Activated CD4-positive, alpha-beta T cell treated with anti-CD3 and anti-CD28 coated beads for 4 hours (primary cell): Measurements from ENCODE around the gene RFLNA.

Experiments
- DNase-seq, 2 donors: peaks; one replicate each; pipeline ENCODE4 v3.0.0-alpha.2; 2020

Gene RFLNA

DNA sequence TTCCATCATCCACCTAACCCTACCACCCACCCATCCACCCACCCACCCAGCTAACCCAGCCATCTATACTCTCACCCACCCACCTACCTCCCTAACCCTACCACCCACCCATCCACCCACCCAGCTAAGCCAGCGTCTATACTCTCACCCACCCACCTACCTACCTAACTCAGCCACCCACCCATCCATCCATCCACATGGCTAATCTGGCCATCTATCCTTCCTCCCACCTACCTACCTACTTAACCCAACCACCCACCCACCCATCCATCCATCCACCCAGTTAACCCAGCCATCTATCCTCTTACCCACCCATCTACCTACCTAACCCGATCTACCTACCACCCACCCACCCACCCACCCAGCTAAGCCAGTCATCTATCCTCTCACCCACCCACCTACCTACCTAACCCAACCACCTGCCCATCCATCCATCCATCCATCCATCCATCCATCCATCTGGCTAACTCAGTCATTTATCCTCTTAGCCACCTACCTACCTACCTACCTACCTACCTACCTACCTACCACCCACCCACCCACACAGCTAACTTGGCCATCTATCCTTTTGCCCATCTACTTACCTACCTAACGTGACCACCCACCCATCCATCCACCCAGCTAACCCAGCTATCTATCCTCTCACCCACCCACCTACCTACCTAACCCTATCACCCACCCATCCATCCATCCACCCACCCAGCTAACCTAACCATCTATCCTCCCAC lies 44.1 kb downstream of the RFLNA start:
- no peak for DNase-seq

DNA sequence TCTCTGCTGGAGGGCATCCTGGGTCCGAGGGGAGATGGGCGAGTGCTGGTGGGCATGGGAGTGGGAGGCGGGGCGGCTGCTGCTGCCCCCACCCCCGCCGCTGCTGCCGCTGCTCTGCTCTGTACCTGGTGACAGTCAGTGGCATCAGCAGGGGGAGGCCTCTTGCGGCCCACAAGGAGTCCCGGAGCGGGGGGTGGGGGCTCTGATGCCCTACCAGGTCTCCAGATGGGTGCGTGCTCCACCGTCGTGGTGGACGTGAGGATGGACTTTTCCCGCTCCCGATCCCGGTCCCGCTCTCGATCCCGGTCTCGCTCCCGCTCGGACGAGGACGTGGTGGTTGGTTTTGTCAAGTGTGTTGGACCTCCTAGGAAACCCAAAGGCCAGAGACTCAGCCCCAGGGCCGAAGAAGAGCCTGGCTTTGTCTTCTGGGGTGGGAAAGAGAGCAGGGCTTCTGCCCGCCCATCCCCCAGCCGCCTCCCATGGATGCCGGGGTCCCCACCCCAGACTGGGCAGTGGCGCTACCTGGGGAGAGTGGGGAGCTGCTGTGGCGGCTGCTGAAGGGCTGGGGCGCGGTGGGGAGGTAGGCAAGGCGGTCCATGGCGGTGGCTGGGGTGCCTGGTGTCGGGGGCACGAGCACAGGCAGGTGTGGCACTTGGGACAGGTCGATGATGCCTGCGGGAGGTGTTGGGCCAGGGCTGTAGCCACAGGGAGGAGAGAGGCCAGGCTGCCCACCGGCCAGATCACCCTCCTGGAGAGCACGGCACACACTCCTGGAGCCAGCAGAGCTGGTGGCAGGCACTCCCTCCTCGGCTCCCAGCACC lies 45.4 kb downstream of the RFLNA start:
- DNase-seq, result no peak

DNA sequence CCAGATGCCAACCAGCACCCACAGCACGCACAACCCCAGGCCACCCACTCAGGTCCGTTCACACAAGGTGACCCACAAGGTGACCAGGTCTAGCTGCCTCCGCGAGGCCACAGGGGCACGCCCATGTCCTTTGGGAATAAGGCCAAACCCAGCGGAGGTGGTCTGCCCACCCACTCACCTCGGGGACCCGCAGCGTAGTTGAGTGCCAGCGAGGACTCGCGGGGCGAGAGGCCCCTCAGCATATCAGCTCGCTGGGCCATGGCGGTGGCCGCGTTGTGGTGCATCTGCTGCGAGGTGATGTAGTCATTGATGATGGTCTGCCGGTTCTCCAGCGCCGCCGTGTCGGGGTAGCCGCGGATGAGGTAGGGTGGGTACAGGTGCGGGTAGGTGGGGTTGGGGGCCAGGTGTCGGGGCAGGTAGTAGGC lies 46.8 kb downstream of the RFLNA start:
- DNase-seq, result no peak

DNA sequence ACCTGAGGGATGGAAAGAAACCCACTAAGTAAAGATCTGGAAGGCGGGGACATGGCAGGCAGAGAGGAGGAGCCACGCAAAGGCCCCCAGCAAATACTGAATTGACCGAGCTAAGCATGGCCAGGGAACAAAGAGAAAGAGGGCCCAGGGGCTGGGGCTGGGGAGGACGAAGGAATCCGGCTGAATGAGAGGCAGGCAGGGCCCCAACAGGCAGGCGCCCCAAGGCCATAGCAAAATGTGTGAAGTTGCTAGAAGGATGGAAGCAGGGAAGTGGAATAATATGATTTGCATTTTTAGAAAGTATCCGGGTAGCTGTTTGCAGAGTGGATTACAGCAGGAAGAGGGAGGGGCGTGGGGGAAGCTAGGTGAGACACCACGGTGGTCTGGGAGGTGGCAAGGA lies 49.1 kb downstream of the RFLNA start:
- DNase-seq, result no peak

DNA sequence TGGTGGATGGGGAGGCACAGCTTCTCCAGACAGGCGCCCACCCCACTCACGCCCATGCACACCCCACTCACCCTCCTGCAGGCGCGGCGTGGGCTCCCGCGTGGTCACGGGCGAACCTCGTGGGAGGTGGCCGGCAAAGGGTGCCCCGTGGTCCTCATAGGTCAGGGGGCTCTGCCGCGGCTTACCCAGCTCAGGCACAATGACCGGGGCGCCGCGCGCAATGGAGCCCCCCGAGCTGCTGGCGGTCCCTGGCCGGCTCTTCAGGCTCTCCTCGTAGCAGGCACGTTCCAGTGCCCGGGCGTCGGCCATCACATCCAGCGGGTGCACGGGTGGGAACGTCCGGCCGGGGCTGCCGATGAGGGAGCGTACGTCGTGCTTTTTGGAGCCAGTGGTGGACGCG lies 49.6 kb downstream of the RFLNA start:
- no peak for DNase-seq

DNA sequence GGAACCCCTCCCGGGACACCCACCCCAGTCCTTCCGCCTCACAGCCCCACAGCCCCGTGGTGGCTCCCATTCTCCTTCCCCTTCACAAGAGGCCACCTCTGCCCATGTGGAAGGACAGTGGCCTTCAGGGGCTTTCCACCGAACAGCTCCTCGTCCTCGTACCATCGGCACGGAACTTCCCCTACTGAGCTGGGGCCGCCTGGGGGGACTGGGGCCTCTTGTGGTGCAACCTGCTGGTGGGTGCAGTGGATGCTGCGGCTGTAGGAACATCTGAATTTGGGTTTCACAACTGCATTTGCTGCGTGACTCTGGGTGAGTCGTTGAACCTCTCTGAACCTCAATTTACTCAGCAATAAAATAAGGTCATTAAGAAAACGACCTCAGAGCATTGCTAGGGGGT lies 50.9 kb downstream of the RFLNA start:
- DNase-seq, result no peak

DNA sequence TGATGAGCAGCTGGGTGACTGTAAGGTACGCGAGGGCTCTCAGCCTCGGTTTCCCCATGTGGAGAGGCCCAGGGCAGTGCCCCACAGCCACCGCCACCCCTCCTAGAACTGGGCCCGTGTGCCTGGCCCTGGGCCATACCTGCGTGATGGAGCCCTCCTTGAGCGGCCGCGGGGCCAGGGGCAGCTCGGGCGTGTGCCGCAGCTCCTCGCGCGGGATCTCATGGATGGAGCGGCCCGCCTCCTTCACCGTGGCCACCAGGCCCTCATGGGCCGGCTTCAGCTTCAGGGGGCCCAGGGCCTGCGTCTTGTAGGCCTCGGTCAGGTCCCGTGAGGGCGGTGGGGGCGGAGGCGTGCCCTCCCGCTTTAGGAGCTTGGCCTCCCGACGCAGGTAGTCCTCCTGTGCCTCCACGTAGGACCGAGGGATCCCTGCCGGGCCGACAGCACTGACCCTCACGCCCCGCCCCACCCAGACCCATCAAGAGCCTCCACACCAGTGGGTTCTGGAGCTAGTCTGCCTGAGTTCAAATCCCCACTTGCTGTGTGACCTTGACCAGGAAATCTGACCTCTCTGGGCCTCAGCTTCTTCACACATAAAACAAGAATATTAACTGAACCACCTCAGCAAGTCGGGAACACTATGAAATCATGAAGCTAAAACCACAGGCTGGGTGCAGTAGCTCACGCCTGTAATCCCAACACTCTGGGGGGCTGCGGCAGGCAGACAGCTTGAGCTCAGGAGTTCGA lies 51.7 kb downstream of the RFLNA start:
- DNase-seq, result no peak

DNA sequence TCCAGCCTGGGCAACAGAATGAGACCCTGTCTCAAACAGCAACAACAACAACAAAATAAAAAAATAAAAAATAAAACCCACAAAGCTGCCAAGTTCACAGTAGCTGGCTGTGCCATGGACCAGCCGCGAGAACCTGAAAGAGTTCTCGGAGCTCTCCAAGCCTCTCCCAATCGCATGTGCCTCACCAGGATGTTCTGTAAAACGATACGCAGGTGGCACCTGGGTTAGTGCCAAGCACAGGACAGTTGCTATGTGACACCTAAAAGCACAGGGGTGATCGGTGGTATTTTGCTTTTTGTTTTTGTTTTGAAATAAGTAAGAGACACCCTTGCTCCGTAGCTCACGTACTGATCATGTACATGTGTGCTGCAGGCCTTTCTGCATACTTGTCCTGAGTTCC lies 52.4 kb downstream of the RFLNA start:
- DNase-seq, result no peak

DNA sequence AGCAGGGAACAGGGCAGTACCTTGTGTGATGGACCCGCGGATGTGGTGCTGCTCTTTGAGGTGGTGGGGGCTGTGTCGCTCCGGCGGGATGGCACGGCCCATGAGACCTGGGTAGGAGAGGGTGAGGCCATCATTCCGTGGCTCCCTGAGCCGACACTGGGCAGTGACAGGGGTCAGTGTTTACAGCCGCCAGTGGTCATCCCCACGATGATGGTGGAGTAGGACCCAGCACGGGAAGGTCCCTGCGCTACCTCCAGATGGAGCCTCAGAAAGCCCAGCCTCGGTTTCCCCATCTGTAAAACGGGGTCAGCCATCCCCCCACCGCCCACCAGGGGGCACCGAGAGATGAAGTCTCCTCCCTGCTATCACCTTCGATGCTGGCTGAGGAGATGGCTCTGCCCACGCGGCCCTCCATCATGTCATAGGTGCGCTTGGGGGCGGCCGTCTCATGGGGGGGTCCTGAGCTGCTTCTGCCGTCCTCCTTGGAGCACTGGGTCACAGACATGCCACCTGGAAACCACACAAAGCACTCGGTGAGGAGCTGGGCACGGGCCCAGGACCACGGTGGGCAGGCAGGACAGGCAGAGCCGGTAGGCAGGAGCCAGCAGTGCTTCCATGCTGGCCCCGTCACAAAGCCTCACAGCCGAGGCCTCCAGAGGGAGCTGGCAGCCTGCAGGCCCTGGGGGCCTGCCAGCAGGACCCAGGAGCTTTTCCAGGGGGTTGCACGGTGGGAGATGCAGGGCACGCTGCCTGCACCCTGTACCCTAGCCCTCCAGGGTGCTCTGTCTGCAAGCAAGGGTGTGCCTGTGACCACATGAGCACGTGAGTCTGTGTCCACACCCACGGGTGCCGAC lies 53.1 kb downstream of the RFLNA start:
- DNase-seq, result peak; percentile 20 to 42

DNA sequence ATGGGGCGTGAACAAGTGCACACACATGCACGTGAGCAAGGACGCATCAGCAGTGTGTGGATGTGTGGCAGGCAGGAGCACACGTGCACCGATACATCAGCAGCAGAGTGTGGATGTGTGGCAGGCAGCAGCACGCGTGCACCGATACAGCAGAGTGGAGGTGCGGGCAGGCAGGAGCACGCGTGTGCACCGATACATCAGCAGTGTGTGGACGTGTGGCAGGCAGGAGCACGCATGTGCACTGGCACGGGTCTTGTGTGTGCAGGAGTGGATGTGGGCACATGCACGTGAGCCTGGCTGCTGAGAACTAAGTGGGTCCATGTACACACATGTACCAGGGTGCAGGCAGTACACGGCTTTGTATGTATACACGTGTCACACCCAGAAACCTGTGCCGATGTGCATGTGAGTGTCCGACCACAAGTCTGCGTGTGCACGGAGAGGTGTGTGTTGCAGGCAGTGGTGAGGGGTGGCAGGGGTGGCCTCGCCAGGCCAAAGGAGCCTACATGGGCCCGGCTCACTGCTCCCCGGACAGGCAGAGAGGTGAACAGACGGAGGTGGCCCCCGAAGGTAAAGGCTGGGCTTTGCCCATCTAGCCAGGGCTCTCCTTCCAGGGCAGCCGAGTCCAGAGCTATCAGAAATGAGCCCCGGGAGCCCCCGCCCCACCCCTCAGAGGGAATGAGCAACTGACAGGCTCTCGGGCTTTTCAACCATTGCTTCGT lies 53.9 kb downstream of the RFLNA start:
- DNase-seq, result no peak

DNA sequence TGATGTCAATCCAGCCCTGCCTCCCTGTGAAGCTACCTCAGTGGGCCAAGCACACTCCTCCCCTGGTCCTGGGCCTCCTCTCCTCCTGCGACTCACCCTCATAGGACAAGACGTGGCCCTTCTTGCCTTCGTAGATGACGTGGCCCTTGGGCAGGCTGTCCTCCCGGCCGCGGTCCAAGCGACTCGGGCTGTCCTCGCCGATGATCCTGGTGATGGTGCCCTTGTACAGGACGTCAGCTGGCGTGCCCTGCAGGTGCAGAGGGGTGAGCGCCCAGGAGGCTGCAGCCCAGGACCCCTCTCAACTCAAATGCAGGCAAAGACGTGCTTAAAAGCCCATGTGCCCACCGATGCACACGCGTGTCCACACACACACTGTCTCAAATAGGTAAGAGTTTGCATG lies 55.6 kb downstream of the RFLNA start:
- DNase-seq, result no peak

DNA sequence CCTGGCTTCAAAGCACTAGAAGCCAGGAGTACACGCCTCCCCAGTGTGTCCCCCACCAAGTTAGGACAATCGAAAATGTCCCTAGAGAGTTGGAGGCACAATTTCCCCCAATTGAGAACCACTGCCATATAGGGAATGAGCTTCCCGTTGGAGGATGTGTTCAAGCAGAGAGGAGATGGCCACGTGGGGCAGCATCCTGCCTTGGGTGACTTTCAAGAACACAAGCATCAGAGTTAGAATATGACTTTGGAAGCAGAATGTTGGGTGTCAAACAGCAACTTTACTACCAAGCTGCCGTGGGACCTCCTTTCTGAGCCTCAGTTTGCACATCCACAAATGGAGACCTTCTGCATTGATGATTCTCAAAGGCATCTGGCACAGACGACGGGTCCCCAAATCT lies 56.5 kb downstream of the RFLNA start:
- DNase-seq, result no peak

DNA sequence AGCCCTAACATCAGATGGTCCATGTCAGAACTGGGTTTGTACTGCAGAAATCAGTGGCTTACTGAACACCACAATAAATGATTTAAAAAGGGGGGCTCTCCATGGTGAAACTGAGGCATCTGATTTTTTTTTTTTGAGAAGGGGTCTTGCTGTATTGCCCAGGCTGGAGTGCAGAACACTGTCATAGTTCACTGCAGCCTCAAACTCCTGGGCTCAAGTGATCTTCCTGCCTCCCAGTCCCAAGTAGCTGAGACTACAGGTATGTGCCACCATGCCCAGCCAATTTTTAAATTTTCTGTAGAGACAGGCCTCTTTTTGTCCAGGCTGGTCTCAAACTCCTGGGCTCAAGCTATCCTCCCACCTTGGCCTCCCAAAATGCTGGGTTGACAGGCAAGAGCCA lies 57.4 kb downstream of the RFLNA start:
- DNase-seq, result no peak

DNA sequence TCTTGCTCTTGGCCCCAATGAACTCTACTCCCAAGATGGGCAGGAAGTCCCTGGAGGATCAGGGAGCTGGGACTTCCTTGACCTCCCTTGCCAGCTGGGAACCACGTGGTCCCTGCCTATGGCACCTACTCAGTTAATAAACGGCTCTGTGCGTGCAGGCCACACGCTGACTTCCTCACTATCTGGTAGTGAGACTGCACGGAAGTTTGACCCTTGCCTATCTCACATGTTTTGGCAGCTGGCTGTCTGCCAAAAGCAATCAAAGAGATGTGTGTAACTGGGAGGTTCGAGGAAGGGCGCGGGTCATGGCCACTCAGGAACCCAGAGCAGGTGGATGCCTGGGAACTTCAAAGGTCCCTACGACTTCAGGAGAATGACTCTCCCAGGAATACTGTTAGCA lies 57.9 kb downstream of the RFLNA start:
- DNase-seq, result no peak

DNA sequence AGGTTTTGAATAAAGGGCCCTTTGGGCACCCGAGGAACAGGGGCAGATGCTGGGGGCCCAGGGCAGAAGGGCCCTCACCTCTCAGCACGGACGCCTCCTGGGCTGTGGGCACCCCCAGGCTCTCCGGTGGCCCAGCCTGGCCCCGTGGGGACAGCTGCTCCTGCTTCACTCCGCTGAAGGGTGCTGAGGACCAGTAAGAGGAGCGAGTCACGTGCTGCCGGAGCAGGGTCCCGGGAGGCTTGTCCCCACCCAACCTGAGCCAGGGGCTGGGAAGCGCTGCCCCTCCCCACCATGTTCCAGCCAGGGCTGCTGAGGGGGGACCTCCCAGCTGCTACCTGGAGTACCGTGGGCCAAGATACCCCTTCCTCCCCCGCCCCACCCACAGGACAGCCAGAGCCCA lies 59.5 kb downstream of the RFLNA start:
- DNase-seq, result no peak

DNA sequence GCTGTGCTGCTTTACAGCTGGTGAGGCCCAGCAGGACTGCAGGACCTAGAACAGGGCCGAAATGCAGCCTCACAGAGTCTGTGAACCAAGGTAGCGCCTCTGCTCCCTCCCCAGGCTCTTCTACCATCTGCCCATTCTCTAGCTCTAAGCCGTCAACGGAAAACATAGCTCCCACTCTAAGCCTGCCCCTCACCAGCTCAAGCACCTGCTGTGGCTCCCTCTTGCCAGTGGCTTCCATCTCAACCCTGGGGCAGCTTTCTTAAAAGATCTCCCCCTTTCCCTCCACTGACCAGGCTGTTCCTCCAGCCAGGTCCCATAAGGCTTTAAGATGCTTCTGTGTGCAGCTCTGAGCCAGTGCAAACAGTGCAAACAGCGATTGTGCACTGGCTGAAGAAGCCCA lies 61.3 kb downstream of the RFLNA start:
- no peak for DNase-seq

DNA sequence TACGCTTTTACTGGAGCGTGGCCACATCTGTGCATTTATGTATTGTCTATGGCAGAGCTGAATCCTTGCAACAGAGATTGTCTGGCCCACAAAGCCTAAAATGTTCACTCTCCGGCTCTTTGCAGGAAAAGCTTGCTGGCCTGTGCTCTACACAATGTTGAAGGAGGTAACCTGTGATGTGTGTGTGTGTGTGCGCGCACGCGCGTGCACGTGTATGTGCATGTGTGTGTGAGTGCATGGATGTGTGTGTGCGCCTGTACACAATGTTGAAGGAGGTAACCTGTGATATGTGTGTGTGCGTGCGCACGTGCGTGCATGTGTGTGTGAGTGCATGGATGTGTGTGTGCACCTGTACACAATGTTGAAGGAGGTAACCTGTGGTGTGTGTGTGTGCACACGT lies 62.7 kb downstream of the RFLNA start:
- no peak for DNase-seq

DNA sequence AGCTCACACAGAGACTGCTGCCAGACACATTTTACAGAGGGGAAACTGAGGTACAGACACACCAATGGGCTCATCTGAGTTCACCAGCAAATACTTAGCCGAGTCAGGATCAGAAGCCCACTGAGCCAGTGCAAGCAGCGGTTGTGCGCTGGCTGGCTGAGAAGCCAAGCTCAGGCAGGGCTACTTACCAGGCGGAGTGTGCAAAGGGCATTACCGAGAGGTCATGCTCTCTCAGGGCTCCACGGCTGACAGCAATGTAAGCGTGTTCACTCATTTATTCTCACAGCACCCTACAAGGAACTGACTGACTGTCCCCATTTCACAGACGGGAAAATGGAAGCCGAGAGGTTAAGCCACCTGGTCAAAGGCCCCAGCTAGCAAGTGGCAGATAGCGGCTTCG lies 63.7 kb downstream of the RFLNA start:
- no peak for DNase-seq

DNA sequence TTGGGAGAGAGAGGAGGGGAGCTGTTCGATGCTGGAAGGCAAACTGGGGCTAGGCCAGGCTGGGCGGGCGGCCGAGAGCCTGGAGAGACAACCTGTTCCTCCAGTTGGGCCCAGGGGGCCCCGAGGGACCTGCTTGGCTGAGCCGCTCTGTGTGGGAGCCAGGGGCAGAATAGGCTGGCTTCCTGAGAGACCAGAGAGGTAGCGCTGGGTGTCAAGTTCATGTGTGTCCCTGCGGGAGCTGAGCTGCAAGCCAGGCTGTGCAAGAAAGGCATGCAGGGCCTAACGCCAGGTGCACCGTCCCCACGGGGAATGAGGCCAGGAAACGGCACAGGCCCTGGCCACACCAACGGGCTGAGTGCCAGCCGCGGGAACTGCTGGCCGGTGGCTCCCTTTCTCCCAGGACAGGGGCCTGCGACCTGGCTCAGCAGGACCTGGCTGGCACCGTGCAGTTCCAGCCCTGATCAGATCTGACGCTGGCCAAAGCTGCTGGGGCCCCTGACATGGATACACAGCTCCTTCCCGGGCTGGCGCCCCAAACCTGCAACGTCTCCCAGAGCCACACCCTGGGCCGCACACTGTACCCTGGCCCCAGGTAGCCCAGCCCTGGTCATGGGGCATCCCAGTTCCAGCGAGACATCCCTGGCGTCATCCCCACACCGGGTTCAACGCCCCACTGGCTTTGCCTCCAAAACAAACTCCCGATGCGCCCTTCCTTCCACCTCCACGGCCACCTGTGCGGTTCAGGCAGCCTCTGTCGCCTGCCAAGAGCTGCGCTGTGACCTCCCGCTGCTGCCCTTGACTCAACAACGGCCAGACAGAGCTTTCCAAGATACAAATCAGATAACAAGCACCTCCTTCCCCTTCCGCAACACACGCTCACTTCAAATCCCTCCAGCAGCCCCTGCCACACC lies 65.0 kb downstream of the RFLNA start:
- DNase-seq, result no peak

DNA sequence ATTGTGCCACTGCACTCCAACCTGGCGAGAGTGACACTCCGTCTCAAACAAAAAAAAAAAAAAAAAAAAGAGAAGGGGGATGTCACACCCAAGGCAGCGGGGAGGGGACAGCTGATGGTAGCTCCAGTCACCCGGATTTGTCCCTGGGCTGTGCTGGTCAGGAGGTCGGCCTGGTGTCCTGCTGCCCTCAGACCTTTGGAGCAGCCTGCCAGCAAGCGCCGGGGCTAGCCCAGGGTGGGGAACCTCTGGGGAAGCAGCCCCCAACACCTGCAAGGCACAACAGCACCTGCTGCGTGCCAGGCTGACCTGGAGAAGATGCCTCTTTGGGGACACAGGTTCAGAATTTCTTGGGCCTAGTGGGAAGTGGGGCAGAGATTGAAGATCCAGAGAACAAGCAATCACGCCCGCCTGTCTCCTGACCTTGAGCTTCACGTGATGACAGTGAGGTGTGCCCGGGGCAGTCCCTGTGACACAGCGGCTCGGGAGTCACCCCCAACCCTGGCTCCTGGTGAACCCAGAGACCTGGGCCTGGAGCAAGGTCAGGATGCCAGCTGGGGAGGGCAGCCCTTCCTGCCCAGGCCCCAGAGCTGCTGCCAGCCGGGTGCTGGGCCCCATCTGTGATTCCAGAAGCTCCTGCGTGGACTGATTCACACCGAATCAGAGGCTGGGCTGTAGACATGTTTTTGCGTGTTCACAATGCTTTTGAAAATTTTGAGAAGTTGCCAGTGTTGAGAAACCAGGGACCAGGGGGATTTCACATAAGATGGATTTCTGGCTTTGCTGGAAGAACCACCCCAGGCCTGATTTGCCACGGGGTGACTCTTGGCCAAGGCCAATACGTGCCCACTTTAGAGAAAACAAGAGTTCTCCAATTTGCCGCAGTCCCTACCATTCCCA lies 66.4 kb downstream of the RFLNA start:
- DNase-seq, result no peak
